ENCODE data around the gene GALNT13. TPM values are rescaled to one million over a fixed set of nuclear protein-coding genes. Genes with fewer than 3 reads are reported as not detected.

Gene GALNT13
- total RNA-seq, 2 experiments from 2014 or later = 0.32 to 0.60 TPM

GRCh38 chr2:154338352-154338967 lies 466.7 kb downstream of the GALNT13 start:
- DNase-seq = no peak
- H3K36me3 Mint-ChIP-seq (ENCODE audit: low read depth) = no peaks in the 10 kb centered on the region
- no peak for TF ChIP-seq CTCF (IDR thresholded peaks at IDR 0.05)
- ChIA-PET CTCF (no interaction called here), POLR2A (no interaction called here)
- no peaks in the 10 kb centered on the region for H3K4me1 Mint-ChIP-seq (ENCODE audit: low read depth)
- no peak for ATAC-seq
- no peaks in the 10 kb centered on the region for H3K27me3 Mint-ChIP-seq
- H3K4me3 Mint-ChIP-seq = no peak overlapping the region
- no peaks in the 10 kb centered on the region for H3K9me3 Mint-ChIP-seq
- intact Hi-C loops (cut with micrococcal nuclease) = no loop called here
- H3K27ac Mint-ChIP-seq = no peak overlapping the region

GRCh38 chr2:154343282-154343681 lies 471.6 kb downstream of the GALNT13 start:
- Mint-ChIP-seq H3K9me3 (no peaks in the 10 kb centered on the region), H3K27me3 (no peaks in the 10 kb centered on the region), H3K4me3 (no peak overlapping the region), H3K36me3 (ENCODE audit: low read depth) (no peaks in the 10 kb centered on the region), H3K4me1 (ENCODE audit: low read depth) (no peaks in the 10 kb centered on the region), H3K27ac (no peak overlapping the region)
- intact Hi-C loops (cut with micrococcal nuclease) = no loop called here
- no peak for ATAC-seq
- TF ChIP-seq CTCF (IDR thresholded peaks at IDR 0.05) = no peak
- ChIA-PET CTCF (interaction anchor here (1.1 kb wide), 1 partner anchor 71 kb away, joined by 3 read pairs; no protein-coding TSS in a partner anchor), POLR2A (no interaction called here)
- DNase-seq = no peak

- Mint-ChIP-seq H3K4me3 (no peak overlapping the region), H3K9me3 (peaks cover 1% of the 10 kb centered on the region), H3K36me3 (ENCODE audit: low read depth) (no peaks in the 10 kb centered on the region), H3K27me3 (no peaks in the 10 kb centered on the region), H3K4me1 (ENCODE audit: low read depth) (no peaks in the 10 kb centered on the region), H3K27ac (no peak overlapping the region)
- ChIA-PET CTCF (no interaction called here), POLR2A (no interaction called here)
- DNase-seq = no peak
- no peak for ATAC-seq
- no peak for TF ChIP-seq CTCF (IDR thresholded peaks at IDR 0.05)
- intact Hi-C loops (cut with micrococcal nuclease) = no loop called here
Observed at GRCh38 chr2:154350911-154351310, 479.2 kb downstream of the GALNT13 start.

GRCh38 chr2:154361276-154361675 lies 489.6 kb downstream of the GALNT13 start:
- ChIA-PET POLR2A (no interaction called here), CTCF (no interaction called here)
- Mint-ChIP-seq H3K4me3 (no peak overlapping the region), H3K27me3 (no peaks in the 10 kb centered on the region), H3K9me3 (no peaks in the 10 kb centered on the region), H3K4me1 (ENCODE audit: low read depth) (no peaks in the 10 kb centered on the region), H3K27ac (no peak overlapping the region), H3K36me3 (ENCODE audit: low read depth) (no peaks in the 10 kb centered on the region)
- DNase-seq (no peak), ATAC-seq (no peak)
- no peak for TF ChIP-seq CTCF (IDR thresholded peaks at IDR 0.05)
- intact Hi-C loops (cut with micrococcal nuclease) = no loop called here

- intact Hi-C loops (cut with micrococcal nuclease) = no loop called here
Observed at GRCh38 chr2:154368153-154368552, 496.4 kb downstream of the GALNT13 start.

More at GRCh38 chr2:154368153-154368552, 496.4 kb downstream of the GALNT13 start:
- Mint-ChIP-seq H3K27ac (no peak overlapping the region), H3K9me3 (no peaks in the 10 kb centered on the region), H3K36me3 (ENCODE audit: low read depth) (no peaks in the 10 kb centered on the region), H3K4me3 (no peak overlapping the region), H3K27me3 (no peaks in the 10 kb centered on the region), H3K4me1 (ENCODE audit: low read depth) (no peaks in the 10 kb centered on the region)
- DNase-seq = no peak
- ChIA-PET POLR2A (no interaction called here), CTCF (no interaction called here)
- ATAC-seq = no peak
- TF ChIP-seq CTCF (IDR thresholded peaks at IDR 0.05) = no peak
